ENCODE data around the gene LRBA.

The LRBA gene

DNA sequence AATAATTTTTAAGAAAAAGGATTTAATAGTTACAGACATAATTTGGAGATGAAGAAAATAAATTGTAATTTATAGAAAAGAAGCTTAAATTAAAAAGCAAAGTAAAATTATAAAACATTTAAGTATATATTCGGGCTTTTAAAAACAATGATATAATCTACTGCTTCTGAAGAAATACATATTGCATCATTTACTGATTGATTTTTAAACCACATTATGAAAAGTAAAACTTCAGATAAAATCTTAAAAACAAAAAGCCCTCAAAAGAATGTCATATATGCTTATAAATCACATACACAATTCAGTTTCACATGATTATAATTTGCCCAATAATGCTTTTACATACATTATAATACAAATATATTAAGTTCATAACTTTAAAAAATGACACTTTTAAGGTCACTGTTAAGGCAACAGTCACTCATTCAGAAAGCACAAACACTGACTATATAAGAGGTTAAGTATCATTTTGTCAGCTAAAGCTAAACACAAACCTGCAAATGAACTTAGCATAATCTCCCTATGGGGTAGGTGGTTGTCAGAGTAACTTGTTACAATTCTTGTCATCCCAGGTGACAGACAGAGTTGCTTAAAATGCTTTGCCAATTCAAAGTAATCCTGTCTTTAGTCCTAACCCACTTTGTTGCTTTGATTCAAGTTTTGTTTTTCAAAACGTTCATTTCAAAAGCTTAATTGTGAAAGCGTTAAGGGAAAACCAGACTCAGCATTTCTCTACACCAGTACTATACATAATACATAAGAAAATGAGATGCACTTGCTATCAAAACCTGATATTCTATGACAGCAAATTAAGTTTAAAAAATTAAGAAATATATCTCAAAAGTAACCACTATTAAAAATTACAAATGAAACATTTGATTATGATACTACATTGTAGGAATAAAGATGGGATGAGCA, 523.7 kb downstream of the LRBA start:
- no peak overlapping the region for H3K4me3 ChIP-seq (ENCODE audit: low read length)
- TF ChIP-seq, protein P1, sequence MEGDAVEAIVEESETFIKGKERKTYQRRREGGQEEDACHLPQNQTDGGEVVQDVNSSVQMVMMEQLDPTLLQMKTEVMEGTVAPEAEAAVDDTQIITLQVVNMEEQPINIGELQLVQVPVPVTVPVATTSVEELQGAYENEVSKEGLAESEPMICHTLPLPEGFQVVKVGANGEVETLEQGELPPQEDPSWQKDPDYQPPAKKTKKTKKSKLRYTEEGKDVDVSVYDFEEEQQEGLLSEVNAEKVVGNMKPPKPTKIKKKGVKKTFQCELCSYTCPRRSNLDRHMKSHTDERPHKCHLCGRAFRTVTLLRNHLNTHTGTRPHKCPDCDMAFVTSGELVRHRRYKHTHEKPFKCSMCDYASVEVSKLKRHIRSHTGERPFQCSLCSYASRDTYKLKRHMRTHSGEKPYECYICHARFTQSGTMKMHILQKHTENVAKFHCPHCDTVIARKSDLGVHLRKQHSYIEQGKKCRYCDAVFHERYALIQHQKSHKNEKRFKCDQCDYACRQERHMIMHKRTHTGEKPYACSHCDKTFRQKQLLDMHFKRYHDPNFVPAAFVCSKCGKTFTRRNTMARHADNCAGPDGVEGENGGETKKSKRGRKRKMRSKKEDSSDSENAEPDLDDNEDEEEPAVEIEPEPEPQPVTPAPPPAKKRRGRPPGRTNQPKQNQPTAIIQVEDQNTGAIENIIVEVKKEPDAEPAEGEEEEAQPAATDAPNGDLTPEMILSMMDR (conservative IDR thresholded peaks at IDR 0.05; ENCODE audit: low read depth, low read length), result no peak
- DNase-seq (ENCODE audit: low read depth), result no peak

DNA sequence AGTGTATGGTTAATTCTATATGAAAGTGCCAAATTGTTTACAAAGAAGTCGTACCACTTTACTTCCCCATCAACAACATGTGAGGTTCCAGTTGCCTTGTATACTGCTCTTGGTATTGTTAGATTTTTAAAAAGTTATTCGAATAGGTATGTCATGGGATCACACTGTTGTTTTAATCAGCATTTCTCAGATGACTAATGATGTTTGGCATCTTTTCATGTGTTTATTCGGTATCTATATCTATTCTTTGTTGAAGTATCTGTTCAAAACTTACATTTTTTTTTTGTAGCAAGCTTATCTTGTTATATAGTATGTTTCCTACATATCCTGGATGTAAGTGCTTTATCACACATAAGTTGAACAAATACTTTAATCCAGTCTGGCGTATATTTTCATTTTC, 532.5 kb downstream of the LRBA start:
- H3K4me3 ChIP-seq (ENCODE audit: low read length), result no peak overlapping the region
- DNase-seq (ENCODE audit: low read depth), result no peak
- TF ChIP-seq, protein P1 (conservative IDR thresholded peaks at IDR 0.05; ENCODE audit: low read depth, low read length), result no peak

DNA sequence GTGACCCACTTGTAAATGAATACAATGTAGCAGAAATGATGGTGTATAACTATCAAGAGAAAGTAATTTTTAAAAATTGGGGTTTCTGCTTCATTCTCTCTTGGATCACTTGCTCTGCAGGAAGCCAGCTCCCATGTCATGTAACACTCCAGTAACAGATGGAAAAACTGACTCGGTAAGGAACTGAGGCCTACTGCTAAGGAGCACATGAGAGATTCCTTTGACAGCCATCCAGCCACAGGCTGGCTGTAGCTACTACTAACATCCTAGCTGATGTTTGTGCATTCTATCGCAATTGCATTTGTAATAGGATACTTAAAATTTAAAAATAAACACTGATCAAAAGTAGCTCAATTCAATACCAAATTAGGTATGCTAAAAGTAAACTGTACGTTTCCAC, 535.4 kb downstream of the LRBA start:
- no peak overlapping the region for H3K4me3 ChIP-seq (ENCODE audit: low read length)
- no peak for DNase-seq (ENCODE audit: low read depth)
- TF ChIP-seq, protein P1 (conservative IDR thresholded peaks at IDR 0.05; ENCODE audit: low read depth, low read length), result no peak

DNA sequence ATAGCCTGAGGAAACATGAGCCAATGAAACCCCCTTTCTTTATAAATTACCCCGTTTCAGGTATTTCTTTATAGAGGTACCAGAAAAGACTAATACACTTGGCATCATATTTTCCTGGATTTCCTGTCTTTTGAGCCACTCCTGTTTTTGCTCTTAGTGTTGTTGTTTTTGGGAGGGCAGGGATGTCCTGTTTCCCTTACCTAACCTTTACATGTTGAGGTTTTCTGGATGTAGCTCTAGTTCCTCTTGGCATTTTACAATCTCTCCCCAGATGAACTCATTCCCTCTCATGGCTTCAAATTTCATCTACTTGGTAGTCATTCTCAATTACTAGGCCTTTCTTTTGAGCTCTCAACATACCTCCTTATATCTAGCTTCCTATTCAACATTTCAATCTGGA, 537.2 kb downstream of the LRBA start:
- DNase-seq (ENCODE audit: low read depth), result no peak
- TF ChIP-seq, protein P1 (conservative IDR thresholded peaks at IDR 0.05; ENCODE audit: low read depth, low read length), result no peak
- H3K4me3 ChIP-seq (ENCODE audit: low read length), result no peak overlapping the region

DNA sequence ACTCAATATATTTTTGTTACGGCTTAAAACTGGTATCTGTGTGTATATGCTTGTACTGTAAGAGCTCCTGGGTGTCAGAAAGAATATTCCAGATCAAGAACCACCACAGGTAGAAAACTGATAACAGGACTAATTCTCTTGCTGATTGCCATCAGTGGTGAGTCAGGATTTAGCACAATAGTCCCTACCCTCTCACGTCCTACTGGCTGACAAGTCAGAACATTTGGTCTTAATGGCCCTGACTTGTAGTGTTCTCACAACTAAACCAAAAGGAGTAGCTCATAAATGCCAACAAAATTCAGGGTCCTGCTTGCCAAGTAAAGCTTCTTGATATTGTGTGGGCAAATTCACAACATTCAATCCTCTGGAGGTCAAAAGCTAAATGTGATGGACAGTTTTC, 538.3 kb downstream of the LRBA start:
- TF ChIP-seq, protein P1 (conservative IDR thresholded peaks at IDR 0.05; ENCODE audit: low read depth, low read length), result no peak
- no peak overlapping the region for H3K4me3 ChIP-seq (ENCODE audit: low read length)

DNA sequence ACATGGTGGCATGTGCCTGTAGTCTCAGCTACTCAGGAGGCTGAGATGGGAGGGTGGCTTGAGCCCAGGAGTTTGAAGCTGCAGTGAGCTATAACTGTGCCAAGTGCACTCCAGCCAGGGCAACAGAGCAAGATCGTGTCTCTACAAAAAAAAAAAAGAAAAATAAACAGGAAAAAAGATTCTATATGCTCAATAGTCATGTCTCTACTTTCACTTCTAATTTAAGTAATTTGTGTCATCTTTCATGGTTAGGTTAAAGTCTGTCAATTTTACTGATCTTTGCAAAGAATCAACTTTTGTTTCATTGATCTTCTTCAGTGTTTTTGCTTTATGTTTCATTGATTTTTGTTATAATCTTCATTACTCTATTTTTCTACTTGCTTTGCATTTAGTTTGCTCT, 539.3 kb downstream of the LRBA start:
- no peak for DNase-seq (ENCODE audit: low read depth)
- TF ChIP-seq, protein P1 (conservative IDR thresholded peaks at IDR 0.05; ENCODE audit: low read depth, low read length), result no peak
- H3K4me3 ChIP-seq (ENCODE audit: low read length), result no peak overlapping the region

More for the DNA sequence above, 538.3 kb downstream of the LRBA start:
- no peak for DNase-seq (ENCODE audit: low read depth)

DNA sequence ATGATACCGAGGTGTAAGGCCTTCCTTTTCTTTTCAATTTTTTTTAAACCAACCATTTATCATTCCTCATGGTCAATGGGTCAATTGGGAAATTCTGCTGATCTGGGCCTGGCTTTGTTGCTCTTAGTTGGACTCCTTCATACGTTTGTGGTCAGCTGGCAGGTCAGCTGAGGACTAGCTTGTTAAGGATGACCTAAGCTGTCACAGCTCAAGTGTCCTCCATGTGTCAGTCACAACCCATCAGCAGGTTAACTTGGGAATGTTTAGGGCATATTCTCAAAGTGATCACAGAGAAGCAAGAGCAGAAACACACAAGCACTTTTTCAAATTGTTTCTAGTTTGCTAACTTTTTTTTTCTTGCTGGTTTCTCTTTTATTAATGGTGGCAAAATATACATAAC, 550.6 kb downstream of the LRBA start:
- TF ChIP-seq, protein P1 (conservative IDR thresholded peaks at IDR 0.05; ENCODE audit: low read depth, low read length), result no peak
- H3K4me3 ChIP-seq (ENCODE audit: low read length), result no peak overlapping the region
- no peak for DNase-seq (ENCODE audit: low read depth)
